ENCODE data around the gene HDHD5. TPM values are rescaled to one million over a fixed set of nuclear protein-coding genes. Genes with fewer than 3 reads are reported as not detected.

HDHD5 gene
- total RNA-seq, 2 donors from 2014 or later, result 39.4 to 53.0 TPM

DNA sequence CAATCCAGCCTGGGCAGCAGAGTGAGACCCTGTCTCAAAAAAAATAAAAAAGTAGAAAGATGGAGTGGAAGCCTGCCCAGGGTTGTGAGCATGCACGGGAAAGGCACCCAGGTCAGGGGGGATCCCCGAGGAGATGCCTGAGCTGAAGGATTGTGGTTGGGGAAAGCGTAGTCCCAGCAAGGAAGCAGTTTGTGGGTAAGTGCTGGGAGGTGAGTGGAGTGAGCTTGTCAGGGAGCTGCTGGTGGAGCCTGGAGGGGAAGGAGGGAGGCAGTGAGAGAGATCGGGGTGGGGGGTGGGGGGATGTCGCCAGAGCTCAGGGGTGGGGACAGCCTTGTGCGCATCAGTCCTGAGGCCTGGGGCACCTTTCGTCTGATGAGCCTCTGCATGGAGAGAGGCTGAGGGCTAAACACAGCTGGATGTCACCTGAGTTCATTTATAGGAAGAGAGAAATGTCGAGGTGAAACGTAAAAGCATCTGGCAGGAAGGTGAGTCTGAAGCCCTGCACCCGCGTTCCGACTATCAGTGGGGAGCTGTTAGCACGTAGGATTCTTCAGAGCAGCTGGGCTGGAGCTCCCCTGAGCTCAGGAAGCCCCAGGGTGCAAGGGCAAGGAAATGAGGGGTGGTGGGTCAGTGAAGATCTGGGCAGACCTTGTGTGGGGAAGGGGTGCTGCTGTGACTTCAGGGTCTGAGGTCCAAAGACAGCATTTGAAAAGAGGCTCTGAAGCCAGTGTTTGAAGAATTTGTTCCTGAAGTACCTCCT lies 48.1 kb downstream of the HDHD5 start:
- no peak for DNase-seq
- Histone ChIP-seq H3K27me3 (ENCODE audit: control insufficient read depth, insufficient read depth, low read length, poor library complexity, severe bottlenecking) (no peaks in the 10 kb centered on the region), H3K36me3 (ENCODE audit: control insufficient read depth, insufficient read depth, low read length) (peaks cover 38% of the 10 kb centered on the region), H3K4me1 (ENCODE audit: control insufficient read depth, insufficient read depth, low read length) (no peaks in the 10 kb centered on the region), H3K4me3 (ENCODE audit: low read length) (no peak overlapping the region), H3K9ac (ENCODE audit: extremely low read depth, low read length, poor library complexity, severe bottlenecking) (no peak overlapping the region), H3K9me3 (ENCODE audit: control insufficient read depth, low read length) (no peaks in the 10 kb centered on the region), H3K27ac (ENCODE audit: low read depth, low read length) (no peak overlapping the region)
- WGBS, 2 experiments (ENCODE audit: insufficient coverage in 1 of 2, insufficient read length in 1 of 2), result 88 to 95% methylated on average over 10 to 13 of the region's 13 CpGs
- H3K9me3 Mint-ChIP-seq, result no peaks in the 10 kb centered on the region
- H3K27me3 Mint-ChIP-seq (ENCODE audit: insufficient read depth), result no peaks in the 10 kb centered on the region
- H3K4me3 Mint-ChIP-seq, result no peak overlapping the region
- H3K36me3 Mint-ChIP-seq (ENCODE audit: low read depth), result peaks cover 14% of the 10 kb centered on the region
- peaks cover 1% of the 10 kb centered on the region for H3K4me1 Mint-ChIP-seq
- TF ChIP-seq, protein P1, sequence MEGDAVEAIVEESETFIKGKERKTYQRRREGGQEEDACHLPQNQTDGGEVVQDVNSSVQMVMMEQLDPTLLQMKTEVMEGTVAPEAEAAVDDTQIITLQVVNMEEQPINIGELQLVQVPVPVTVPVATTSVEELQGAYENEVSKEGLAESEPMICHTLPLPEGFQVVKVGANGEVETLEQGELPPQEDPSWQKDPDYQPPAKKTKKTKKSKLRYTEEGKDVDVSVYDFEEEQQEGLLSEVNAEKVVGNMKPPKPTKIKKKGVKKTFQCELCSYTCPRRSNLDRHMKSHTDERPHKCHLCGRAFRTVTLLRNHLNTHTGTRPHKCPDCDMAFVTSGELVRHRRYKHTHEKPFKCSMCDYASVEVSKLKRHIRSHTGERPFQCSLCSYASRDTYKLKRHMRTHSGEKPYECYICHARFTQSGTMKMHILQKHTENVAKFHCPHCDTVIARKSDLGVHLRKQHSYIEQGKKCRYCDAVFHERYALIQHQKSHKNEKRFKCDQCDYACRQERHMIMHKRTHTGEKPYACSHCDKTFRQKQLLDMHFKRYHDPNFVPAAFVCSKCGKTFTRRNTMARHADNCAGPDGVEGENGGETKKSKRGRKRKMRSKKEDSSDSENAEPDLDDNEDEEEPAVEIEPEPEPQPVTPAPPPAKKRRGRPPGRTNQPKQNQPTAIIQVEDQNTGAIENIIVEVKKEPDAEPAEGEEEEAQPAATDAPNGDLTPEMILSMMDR (conservative IDR thresholded peaks at IDR 0.05), result no peak
- H3K27ac Mint-ChIP-seq, result no peak overlapping the region

DNA sequence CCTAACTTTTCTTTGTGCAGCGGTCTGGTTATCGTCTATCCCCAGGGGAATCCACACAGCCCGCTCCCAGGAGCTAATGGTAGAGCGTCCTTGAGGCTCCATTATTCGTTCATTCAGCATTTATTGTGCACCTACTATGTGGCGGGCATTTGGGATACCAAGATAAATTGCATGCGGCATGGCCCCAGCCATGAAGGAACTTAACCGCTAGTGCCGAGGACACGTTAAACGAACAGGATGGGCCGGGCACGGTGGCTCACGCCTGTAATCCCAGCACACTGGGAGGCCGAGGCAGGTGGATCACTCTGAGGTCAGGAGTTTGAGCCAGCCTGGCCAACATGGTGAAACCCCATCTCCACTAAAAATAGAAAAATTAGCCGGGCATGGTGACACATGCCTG lies 49.1 kb downstream of the HDHD5 start:
- Histone ChIP-seq H3K27me3 (ENCODE audit: control insufficient read depth, insufficient read depth, low read length, poor library complexity, severe bottlenecking) (no peaks in the 10 kb centered on the region), H3K9ac (ENCODE audit: extremely low read depth, low read length, poor library complexity, severe bottlenecking) (no peak overlapping the region), H3K4me1 (ENCODE audit: control insufficient read depth, insufficient read depth, low read length) (no peaks in the 10 kb centered on the region), H3K9me3 (ENCODE audit: control insufficient read depth, low read length) (no peaks in the 10 kb centered on the region), H3K36me3 (ENCODE audit: control insufficient read depth, insufficient read depth, low read length) (peaks cover 47% of the 10 kb centered on the region), H3K27ac (ENCODE audit: low read depth, low read length) (no peak overlapping the region), H3K4me3 (ENCODE audit: low read length) (no peak overlapping the region)
- WGBS, 2 experiments (ENCODE audit: insufficient coverage in 1 of 2, insufficient read length in 1 of 2), result 86 to 90% methylated on average over 15 to 16 of the region's 16 CpGs
- Mint-ChIP-seq H3K27me3 (ENCODE audit: insufficient read depth) (no peaks in the 10 kb centered on the region), H3K9me3 (no peaks in the 10 kb centered on the region), H3K36me3 (ENCODE audit: low read depth) (peaks cover 23% of the 10 kb centered on the region), H3K4me1 (no peaks in the 10 kb centered on the region), H3K4me3 (no peak overlapping the region), H3K27ac (no peak overlapping the region)
- TF ChIP-seq, protein P1 (conservative IDR thresholded peaks at IDR 0.05), result no peak
- DNase-seq, result no peak

DNA sequence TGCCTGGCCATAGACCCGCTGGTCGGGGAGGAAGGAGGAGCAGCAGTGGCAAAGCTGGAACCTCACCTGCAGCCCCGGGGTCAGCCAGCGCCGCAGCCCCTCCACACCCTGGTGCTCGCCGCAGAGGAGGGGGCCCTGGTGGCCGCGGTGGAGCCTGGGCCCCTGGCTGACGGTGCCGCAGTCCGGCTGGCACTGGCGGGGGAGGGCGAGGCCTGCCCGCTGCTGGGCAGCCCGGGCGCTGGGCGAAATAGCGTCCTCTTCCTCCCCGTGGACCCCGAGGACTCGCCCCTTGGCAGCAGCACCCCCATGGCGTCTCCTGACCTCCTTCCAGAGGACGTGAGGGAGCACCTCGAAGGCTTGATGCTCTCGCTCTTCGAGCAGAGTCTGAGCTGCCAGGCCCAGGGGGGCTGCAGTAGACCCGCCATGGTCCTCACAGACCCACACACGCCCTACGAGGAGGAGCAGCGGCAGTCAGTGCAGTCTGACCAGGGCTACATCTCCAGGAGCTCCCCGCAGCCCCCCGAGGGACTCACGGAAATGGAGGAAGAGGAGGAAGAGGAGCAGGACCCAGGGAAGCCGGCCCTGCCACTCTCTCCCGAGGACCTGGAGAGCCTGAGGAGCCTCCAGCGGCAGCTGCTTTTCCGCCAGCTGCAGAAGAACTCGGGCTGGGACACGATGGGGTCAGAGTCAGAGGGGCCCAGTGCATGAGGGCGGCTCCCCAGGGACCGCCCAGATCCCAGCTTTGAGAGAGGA lies 49.8 kb downstream of the HDHD5 start:
- H3K4me1 Mint-ChIP-seq, result no peaks in the 10 kb centered on the region
- no peak overlapping the region for H3K27ac Mint-ChIP-seq
- Histone ChIP-seq H3K36me3 (ENCODE audit: control insufficient read depth, insufficient read depth, low read length) (peaks cover 53% of the 10 kb centered on the region), H3K4me1 (ENCODE audit: control insufficient read depth, insufficient read depth, low read length) (no peaks in the 10 kb centered on the region), H3K27me3 (ENCODE audit: control insufficient read depth, insufficient read depth, low read length, poor library complexity, severe bottlenecking) (no peaks in the 10 kb centered on the region), H3K4me3 (ENCODE audit: low read length) (no peak overlapping the region), H3K27ac (ENCODE audit: low read depth, low read length) (no peak overlapping the region), H3K9me3 (ENCODE audit: control insufficient read depth, low read length) (no peaks in the 10 kb centered on the region), H3K9ac (ENCODE audit: extremely low read depth, low read length, poor library complexity, severe bottlenecking) (no peak overlapping the region)
- TF ChIP-seq, protein P1 (conservative IDR thresholded peaks at IDR 0.05), result no peak
- no peak overlapping the region for H3K4me3 Mint-ChIP-seq
- no peaks in the 10 kb centered on the region for H3K27me3 Mint-ChIP-seq (ENCODE audit: insufficient read depth)
- no peaks in the 10 kb centered on the region for H3K9me3 Mint-ChIP-seq
- 95% methylated on average over 24 to 42 of the region's 42 CpGs for WGBS, 2 experiments (ENCODE audit: insufficient coverage in 1 of 2, insufficient read length in 1 of 2)
- H3K36me3 Mint-ChIP-seq (ENCODE audit: low read depth), result peaks cover 28% of the 10 kb centered on the region
- no peak for DNase-seq

Data from endodermal cell (in vitro differentiated cells).